ACC112 (cell line): ENCODE results near the gene TMCO6.
"Not testable (repeated sequence)": the region's sequence is repeated elsewhere in the genome, so short reads cannot be mapped to it uniquely, and the experiment has no call there.

Experiments
- H2AFZ ChIP-seq: fragments of 200-600 bp; sonication (generic); one replicate; pipeline ENCODE4 v1.6.0; 2017; ENCODE audit warnings: antibody characterized with exemption, low read length; ENCODE audit not compliant: unreplicated experiment
- H3K27ac ChIP-seq: fragments of 200-600 bp; sonication (generic); 2 replicates; pipeline ENCODE4 v1.5.1; 2014; ENCODE audit warnings: low read depth, mild to moderate bottlenecking, antibody characterized with exemption, low read length, moderate library complexity
- H3K27me3 ChIP-seq: fragments of 200-600 bp; sonication (generic); 2 replicates; pipeline ENCODE4 v1.6.1; 2014; ENCODE audit warnings: mild to moderate bottlenecking, antibody characterized with exemption, low read length, moderate library complexity, mixed read lengths; ENCODE audit not compliant: insufficient read depth
- H3K36me3 ChIP-seq: fragments of 200-600 bp; sonication (generic); 2 replicates; pipeline ENCODE4 v1.6.1; 2016; ENCODE audit warnings: mild to moderate bottlenecking, antibody characterized with exemption, low read length, moderate library complexity, mixed read lengths; ENCODE audit not compliant: insufficient read depth
- H3K4me1 ChIP-seq: fragments of 200-600 bp; sonication (generic); one replicate; pipeline ENCODE4 v1.6.1; 2016; ENCODE audit warnings: low read length, mixed read lengths; ENCODE audit not compliant: insufficient read depth, unreplicated experiment, control insufficient read depth
- H3K4me3 ChIP-seq: fragments of 200-600 bp; sonication (generic); 2 replicates; pipeline ENCODE4 v1.5.1; 2014; ENCODE audit warnings: mild to moderate bottlenecking, low read depth, low read length
- H3K79me2 ChIP-seq: fragments of 200-600 bp; sonication (generic); one replicate; pipeline ENCODE4 v1.6.0; 2016; ENCODE audit warnings: low read length; ENCODE audit not compliant: control insufficient read depth, unreplicated experiment, insufficient read depth

Gene TMCO6

GRCh38 chr5:140603734-140604133 is 35.5 kb upstream of the TMCO6 start:
- Histone ChIP-seq H3K4me3 (no peak overlapping the region), H3K27me3 (no peaks in the 10 kb centered on the region), H3K36me3 (no peaks in the 10 kb centered on the region), H3K79me2 (no peaks in the 10 kb centered on the region), H3K27ac (no peak overlapping the region), H2AFZ (no peak overlapping the region), H3K4me1 (peaks cover 16% of the 10 kb centered on the region)

- peaks cover 23% of the 10 kb centered on the region for H3K4me1 ChIP-seq
- H3K4me3 ChIP-seq = no peak overlapping the region
- no peaks in the 10 kb centered on the region for H3K27me3 ChIP-seq
- no peaks in the 10 kb centered on the region for H3K79me2 ChIP-seq
- H2AFZ ChIP-seq = no peak overlapping the region
- no peaks in the 10 kb centered on the region for H3K36me3 ChIP-seq
- no peak overlapping the region for H3K27ac ChIP-seq
These were observed 33.4 kb upstream of the TMCO6 start for GRCh38 chr5:140605879-140606278.

DNA sequence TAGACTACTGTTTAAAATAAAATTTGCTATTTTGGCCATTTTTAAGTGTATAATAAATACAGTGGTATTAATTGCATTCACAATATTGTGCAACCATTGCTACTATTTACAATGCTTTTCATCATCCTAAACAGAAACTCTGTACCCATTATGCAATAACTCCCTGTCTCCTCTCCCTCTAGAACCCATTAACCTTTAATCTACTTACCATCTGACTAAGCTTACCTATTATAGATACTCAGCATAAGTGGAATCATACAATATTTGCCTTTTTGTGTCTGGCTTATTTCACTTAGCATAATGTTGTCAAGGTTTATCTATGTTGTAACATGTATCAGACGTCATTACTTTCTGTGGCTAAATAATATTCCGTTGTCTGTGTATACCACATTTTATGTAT is 32.2 kb upstream of the TMCO6 start:
- Histone ChIP-seq H3K36me3 (no peaks in the 10 kb centered on the region), H3K27me3 (no peaks in the 10 kb centered on the region), H3K27ac (no peak overlapping the region), H3K4me1 (peaks cover 23% of the 10 kb centered on the region), H3K4me3 (no peak overlapping the region), H2AFZ (no peak overlapping the region), H3K79me2 (no peaks in the 10 kb centered on the region)

DNA sequence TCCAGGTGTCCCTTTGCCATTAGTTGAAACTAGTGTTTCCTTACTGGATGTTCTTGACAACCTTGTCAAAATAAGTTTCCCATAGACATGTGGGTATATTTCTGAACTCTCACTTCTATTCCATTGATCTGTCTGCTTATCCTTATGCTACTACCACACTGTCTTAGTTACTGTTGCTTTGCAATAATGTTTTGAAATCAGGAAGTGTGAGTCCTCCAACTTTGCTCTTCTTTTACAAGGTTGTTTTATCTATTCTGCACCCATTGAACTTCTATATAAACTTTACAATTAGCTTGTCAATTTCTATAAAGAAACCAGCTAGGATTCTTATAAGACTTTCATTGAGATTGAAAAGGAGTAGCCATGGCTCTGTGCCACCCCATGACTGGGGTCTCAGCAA is 30.5 kb upstream of the TMCO6 start:
- H3K27ac ChIP-seq = no peak overlapping the region
- no peaks in the 10 kb centered on the region for H3K36me3 ChIP-seq
- no peaks in the 10 kb centered on the region for H3K27me3 ChIP-seq
- no peak overlapping the region for H3K4me3 ChIP-seq
- H3K79me2 ChIP-seq = no peaks in the 10 kb centered on the region
- H3K4me1 ChIP-seq = peaks cover 13% of the 10 kb centered on the region
- no peak overlapping the region for H2AFZ ChIP-seq

DNA sequence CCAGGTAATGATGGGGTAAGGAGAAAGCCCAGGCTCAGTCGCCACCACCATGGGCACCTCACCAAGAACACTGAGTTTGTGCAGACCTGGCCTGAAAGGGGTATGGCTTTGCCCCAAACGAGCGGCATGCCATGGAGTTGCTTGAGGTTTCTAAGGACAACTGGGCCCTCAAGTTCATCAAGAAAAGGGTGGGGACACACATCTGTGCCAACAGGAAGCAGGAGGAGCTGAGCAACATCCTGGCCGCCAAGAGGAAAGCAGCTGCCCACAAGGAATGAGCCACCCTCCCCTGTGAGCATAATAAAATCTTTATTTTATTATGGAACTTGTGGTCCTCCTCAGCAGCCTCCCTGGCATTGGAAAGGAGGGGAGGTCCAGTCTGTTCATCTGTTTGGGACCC is 30.1 kb upstream of the TMCO6 start:
- Histone ChIP-seq H2AFZ (no peak overlapping the region), H3K27me3 (no peaks in the 10 kb centered on the region), H3K36me3 (no peaks in the 10 kb centered on the region), H3K27ac (no peak overlapping the region), H3K79me2 (no peaks in the 10 kb centered on the region), H3K4me1 (peaks cover 13% of the 10 kb centered on the region), H3K4me3 (no peak overlapping the region)

- Histone ChIP-seq H3K79me2 (no peaks in the 10 kb centered on the region), H2AFZ (no peak overlapping the region), H3K27me3 (no peaks in the 10 kb centered on the region), H3K4me3 (no peak overlapping the region), H3K27ac (no peak overlapping the region), H3K36me3 (no peaks in the 10 kb centered on the region), H3K4me1 (peaks cover 13% of the 10 kb centered on the region)
These were observed 28.2 kb upstream of the TMCO6 start for GRCh38 chr5:140611020-140611521.

- Histone ChIP-seq H3K4me1 (no peaks in the 10 kb centered on the region), H3K4me3 (no peak overlapping the region), H3K36me3 (no peaks in the 10 kb centered on the region), H3K27ac (no peak overlapping the region), H3K27me3 (0 out of 2 replicates have a peak, but pooled peaks cover 4% of the 10 kb centered on the region), H3K79me2 (no peaks in the 10 kb centered on the region), H2AFZ (no peak overlapping the region)
These were observed 16.9 kb upstream of the TMCO6 start for GRCh38 chr5:140622301-140622700.

- H3K4me1 ChIP-seq, H3K27me3 ChIP-seq, H3K27ac ChIP-seq, H2AFZ ChIP-seq, H3K4me3 ChIP-seq, H3K36me3 ChIP-seq, H3K79me2 ChIP-seq: not testable (repeated sequence)
These were observed 16.2 kb upstream of the TMCO6 start for GRCh38 chr5:140623061-140623460.

DNA sequence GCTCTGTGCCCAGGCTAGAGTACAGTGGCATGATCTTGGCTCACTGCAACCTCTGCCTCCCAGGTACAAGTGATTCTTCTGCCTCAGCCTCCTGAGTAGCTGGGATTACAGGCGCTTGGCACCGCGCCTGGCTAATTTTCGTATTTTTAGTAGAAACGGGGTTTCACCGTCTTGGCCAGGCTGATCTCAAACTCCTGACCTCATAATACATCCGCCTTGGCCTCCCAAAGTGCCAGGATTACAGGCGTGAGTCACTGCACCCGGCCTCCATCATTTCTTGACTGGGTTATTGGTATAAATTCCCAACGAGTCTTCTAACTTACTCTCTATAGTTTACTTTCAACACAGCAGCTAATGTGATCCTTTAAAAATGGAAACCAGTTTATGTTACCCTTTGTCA is 14.4 kb upstream of the TMCO6 start:
- H3K27me3 ChIP-seq, H3K79me2 ChIP-seq, H2AFZ ChIP-seq, H3K27ac ChIP-seq, H3K4me3 ChIP-seq, H3K4me1 ChIP-seq, H3K36me3 ChIP-seq: not testable (repeated sequence)

GRCh38 chr5:140627972-140628371 is 11.3 kb upstream of the TMCO6 start:
- Histone ChIP-seq H3K4me1 (peaks cover 8% of the 10 kb centered on the region), H3K79me2 (no peaks in the 10 kb centered on the region), H3K27me3 (0 out of 2 replicates have a peak, but pooled peaks cover 6% of the 10 kb centered on the region), H3K36me3 (no peaks in the 10 kb centered on the region), H2AFZ (no peak overlapping the region), H3K4me3 (no peak overlapping the region), H3K27ac (no peak overlapping the region)

DNA sequence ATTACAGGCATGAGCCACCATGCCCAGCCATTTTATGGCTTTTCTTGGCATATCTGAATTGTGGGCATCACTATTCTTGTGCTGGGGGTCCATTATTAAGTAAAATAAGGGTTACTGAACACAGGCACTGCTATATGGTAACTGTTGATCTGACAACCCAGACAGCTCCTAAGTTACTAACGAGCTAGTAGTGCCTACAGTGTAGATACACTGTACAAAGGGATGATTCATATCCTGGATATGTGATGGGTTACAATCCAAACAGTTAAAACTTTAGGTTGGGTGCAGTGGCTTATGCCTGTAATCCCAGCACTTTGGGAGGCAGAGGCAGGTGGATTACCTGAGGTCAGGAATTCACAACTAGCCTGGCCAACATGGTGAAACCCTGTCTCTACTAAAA is 10.5 kb upstream of the TMCO6 start:
- no peaks in the 10 kb centered on the region for H3K79me2 ChIP-seq
- H2AFZ ChIP-seq = no peak overlapping the region
- no peak overlapping the region for H3K27ac ChIP-seq
- no peaks in the 10 kb centered on the region for H3K36me3 ChIP-seq
- H3K4me3 ChIP-seq = no peak overlapping the region
- H3K27me3 ChIP-seq = 0 out of 2 replicates have a peak, but pooled peaks cover 6% of the 10 kb centered on the region
- H3K4me1 ChIP-seq = peaks cover 14% of the 10 kb centered on the region
